Raji (cell line): Measurements from ENCODE around the gene NCAPD3.

Experiments
- POLR2A ChIP-seq: IDR thresholded peaks from 2 replicates; pipeline ENCODE4 v1.6.1; 2011; ENCODE audit warnings: low read depth, low read length, control low read depth; ENCODE audit not compliant: insufficient read depth

Gene NCAPD3

GRCh38 chr11:134242376-134242775 is 18.6 kb upstream of the NCAPD3 start:
- no peak for TF ChIP-seq POLR2A

- TF ChIP-seq POLR2A = no peak
Measured at GRCh38 chr11:134240592-134240991, 16.8 kb upstream of the NCAPD3 start.

- TF ChIP-seq POLR2A = no peak
Measured at GRCh38 chr11:134238956-134239355, 15.2 kb upstream of the NCAPD3 start.

- no peak for TF ChIP-seq POLR2A
Measured at GRCh38 chr11:134237557-134237922, 13.8 kb upstream of the NCAPD3 start.

- TF ChIP-seq POLR2A = no peak
Measured at GRCh38 chr11:134236834-134237556, 13.2 kb upstream of the NCAPD3 start.

- no peak for TF ChIP-seq POLR2A
Measured at GRCh38 chr11:134235399-134235798, 11.6 kb upstream of the NCAPD3 start.

GRCh38 chr11:134233729-134234179 is 10.0 kb upstream of the NCAPD3 start:
- TF ChIP-seq POLR2A = no peak

GRCh38 chr11:134231958-134232659 is 8.3 kb upstream of the NCAPD3 start:
- no peak for TF ChIP-seq POLR2A

- TF ChIP-seq POLR2A = no peak
Measured at GRCh38 chr11:134230339-134230738, 6.6 kb upstream of the NCAPD3 start.

GRCh38 chr11:134229126-134229790 is 5.5 kb upstream of the NCAPD3 start:
- TF ChIP-seq POLR2A = no peak

- no peak for TF ChIP-seq POLR2A
Measured at GRCh38 chr11:134228625-134229024, 4.9 kb upstream of the NCAPD3 start.

GRCh38 chr11:134226806-134227325 is 3.1 kb upstream of the NCAPD3 start:
- TF ChIP-seq POLR2A = no peak

GRCh38 chr11:134224710-134225664 is 1.2 kb upstream of the NCAPD3 start:
- no peak; the same call in 1 of the 2 replicates for TF ChIP-seq POLR2A

GRCh38 chr11:134223121-134223520 is 646 bp downstream of the NCAPD3 start:
- TF ChIP-seq POLR2A = no peak

GRCh38 chr11:134216816-134217215 is 7.0 kb downstream of the NCAPD3 start:
- no peak for TF ChIP-seq POLR2A
